WI38 (cell line): Measurements from ENCODE around the gene MICALL2.

Experiments
- H3K4me3 ChIP-seq: 2 replicates; pipeline ENCODE4 v1.5.1; 2011; ENCODE audit warnings: low read depth, mild to moderate bottlenecking, control low read depth, low read length
- TF ChIP-seq, protein P1 (sequence below): IDR thresholded peaks from 2 replicates; pipeline ENCODE4 v1.5.1; 2012; ENCODE audit warnings: low read depth, mild to moderate bottlenecking, control low read depth, low read length

The MICALL2 gene

DNA sequence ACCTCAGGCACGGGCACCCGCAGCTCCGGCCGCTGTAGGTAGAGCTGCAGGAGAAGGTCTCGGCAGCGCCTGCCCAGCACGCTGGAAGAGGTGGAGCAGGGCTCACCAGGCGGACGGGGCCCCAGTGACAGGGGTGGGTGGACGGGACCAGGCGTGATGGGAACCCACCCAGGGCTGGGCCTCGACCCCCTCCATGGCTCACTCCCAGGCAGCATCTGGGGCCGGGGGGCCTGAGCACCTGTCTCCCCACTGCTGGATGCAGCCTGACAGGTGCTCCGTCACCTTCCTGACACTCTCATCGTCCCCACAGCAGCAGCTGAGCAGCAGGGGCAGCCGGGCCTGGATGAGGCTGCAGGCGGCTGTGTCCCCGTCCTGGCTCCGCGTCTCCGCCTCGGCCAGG is 16.7 kb upstream of the MICALL2 start:
- TF ChIP-seq, protein P1, sequence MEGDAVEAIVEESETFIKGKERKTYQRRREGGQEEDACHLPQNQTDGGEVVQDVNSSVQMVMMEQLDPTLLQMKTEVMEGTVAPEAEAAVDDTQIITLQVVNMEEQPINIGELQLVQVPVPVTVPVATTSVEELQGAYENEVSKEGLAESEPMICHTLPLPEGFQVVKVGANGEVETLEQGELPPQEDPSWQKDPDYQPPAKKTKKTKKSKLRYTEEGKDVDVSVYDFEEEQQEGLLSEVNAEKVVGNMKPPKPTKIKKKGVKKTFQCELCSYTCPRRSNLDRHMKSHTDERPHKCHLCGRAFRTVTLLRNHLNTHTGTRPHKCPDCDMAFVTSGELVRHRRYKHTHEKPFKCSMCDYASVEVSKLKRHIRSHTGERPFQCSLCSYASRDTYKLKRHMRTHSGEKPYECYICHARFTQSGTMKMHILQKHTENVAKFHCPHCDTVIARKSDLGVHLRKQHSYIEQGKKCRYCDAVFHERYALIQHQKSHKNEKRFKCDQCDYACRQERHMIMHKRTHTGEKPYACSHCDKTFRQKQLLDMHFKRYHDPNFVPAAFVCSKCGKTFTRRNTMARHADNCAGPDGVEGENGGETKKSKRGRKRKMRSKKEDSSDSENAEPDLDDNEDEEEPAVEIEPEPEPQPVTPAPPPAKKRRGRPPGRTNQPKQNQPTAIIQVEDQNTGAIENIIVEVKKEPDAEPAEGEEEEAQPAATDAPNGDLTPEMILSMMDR, result no peak
- H3K4me3 ChIP-seq, result no peak overlapping the region

DNA sequence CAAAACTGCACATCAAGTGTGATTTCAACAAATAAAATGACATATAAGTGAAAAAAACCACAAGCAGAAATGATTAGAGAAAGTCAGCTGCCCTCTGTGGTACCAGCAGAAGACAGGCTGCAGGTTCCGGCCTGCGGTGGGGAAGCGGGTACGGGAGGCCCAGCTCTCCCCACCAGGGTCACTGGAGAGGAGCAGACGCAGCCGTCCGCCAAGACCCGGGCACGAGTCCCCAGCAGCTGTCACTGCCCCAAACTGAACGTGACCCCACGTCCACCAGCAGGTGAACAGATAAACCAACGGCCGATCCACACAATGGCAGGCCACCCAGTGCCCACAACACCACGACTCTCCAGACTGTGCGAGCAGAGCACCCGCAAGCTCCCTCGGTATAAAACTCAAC is 16.1 kb upstream of the MICALL2 start:
- H3K4me3 ChIP-seq, result no peak overlapping the region
- TF ChIP-seq, protein P1, result no peak

GRCh38 chr7:1474736-1475135 is 15.5 kb upstream of the MICALL2 start:
- H3K4me3 ChIP-seq, result no peak overlapping the region
- TF ChIP-seq, protein P1, result no peak

- no peak overlapping the region for H3K4me3 ChIP-seq
- TF ChIP-seq, protein P1, result peak; percentile 77
Measured at GRCh38 chr7:1473864-1474512, 14.7 kb upstream of the MICALL2 start.

DNA sequence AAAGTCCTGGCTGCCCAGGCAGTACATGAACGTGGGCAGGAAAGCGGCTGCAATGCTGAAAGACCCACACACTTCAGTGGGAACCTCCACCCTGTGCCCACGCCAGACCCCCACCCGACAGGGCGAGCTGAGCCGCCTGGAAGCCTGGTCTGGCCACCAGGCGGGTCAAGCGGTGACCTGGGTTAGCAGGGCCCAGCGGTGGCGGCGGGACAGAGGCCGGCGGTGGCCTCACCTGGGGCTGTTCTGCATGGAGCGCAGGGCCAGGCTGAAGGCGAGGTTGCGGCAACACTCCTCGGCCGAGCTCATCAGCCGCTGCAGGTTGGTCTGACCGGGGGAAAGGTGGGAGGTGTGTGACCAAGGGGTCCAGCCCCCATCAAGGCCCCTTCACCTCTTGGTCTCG is 11.6 kb upstream of the MICALL2 start:
- TF ChIP-seq, protein P1, result no peak
- no peak overlapping the region for H3K4me3 ChIP-seq

GRCh38 chr7:1468643-1469298 is 9.5 kb upstream of the MICALL2 start:
- TF ChIP-seq, protein P1, result no peak
- no peak overlapping the region for H3K4me3 ChIP-seq

DNA sequence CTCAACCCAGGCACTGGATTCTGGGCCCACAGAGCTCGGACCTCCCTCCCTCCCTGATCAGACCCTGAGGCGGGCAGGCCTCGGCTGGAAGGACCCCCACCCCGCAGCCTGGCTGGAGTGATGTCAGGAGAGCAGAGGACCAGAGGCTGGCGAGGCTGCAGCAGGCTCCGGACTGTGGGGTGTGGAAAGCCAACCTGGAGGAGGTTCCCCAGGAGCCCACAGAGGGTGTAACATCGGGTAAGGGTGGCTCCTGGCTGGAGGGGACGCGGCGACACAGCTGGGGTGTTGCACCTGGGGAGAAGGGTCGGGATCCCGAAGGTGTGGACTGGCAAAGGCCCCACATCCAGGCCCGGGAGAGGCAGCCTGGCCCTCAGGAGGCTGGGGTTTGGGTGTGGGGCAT is 8.9 kb upstream of the MICALL2 start:
- TF ChIP-seq, protein P1, result no peak
- no peak overlapping the region for H3K4me3 ChIP-seq
